Keratinocyte (primary cell): ENCODE measurements around the gene SPOCK3.

ENCODE experiments used
- CTCF ChIP-seq, 3 experiments: IDR thresholded peaks in 1 of 3; conservative IDR thresholded peaks in 1 of 3; optimal IDR thresholded peaks in 1 of 3; 2 replicates in 2 of 3; 3 replicates in 1 of 3; pipeline versions ENCODE3 to v1.5.1; 2011; ENCODE audit warnings: low read length in 3 of 3, mild to moderate bottlenecking in 3 of 3, moderate library complexity in 2 of 3, control low read depth in 1 of 3, inconsistent platforms in 1 of 3; ENCODE audit not compliant: insufficient read depth in 2 of 3; ENCODE audit errors: extremely low read depth in 1 of 3
- EZH2 ChIP-seq: IDR thresholded peaks from one replicate; pipeline ENCODE4 v1.6.1; 2012; ENCODE audit warnings: inconsistent platforms, mild to moderate bottlenecking, low read length, moderate library complexity

GRCh38 chr4:166846939-166847338, 387.4 kb downstream of the SPOCK3 start:
- TF ChIP-seq CTCF (optimal IDR thresholded peaks at IDR 0.05 in 1 of 3, IDR thresholded peaks at IDR 0.05 in 1 of 3, conservative IDR thresholded peaks at IDR 0.05 in 1 of 3; ENCODE audit: extremely low read depth in 1 of 3, insufficient read depth in 2 of 3, low read length in 3 of 3): no peak
- no peak for TF ChIP-seq EZH2
